HCT116 (cell line): ENCODE data around the gene ATP2B1. TPM values are rescaled to one million over a fixed set of nuclear protein-coding genes. Genes with fewer than 3 reads are reported as not detected.

ENCODE experiments used
- ATAC-seq: fragments of 200-7000 bp; cut with Tn5 transposase; 2 replicates; pipeline ENCODE4 v1.9.1; 2020; ENCODE audit warnings: mild to moderate bottlenecking, moderate library complexity
- BruUV-seq: library from RNA; stranded (reverse); fragments of 400-500 nt; replicated peaks from 2 replicates; lab custom pipeline; 2021; lab: Mats Ljungman, UMichigan
- CTCF ChIA-PET: fragments of 300-600 bp; sonication (Branson Sonifier 250); formaldehyde crosslinking; loops from one replicate; lab custom pipeline; 2021; ENCODE audit warnings: antibody characterized with exemption; lab: Charles Lee
- POLR2A ChIA-PET: fragments of 300-600, 350-600 bp; sonication (Branson Sonifier 250); formaldehyde crosslinking; loops from one replicate; lab custom pipeline; 2021; ENCODE audit warnings: antibody characterized with exemption; lab: Charles Lee
- RAD21 ChIA-PET, 2 experiments: fragments of 300-600 bp; sonication (Branson Sonifier 250); formaldehyde crosslinking; loops; one replicate each; lab custom pipeline; 2023; ENCODE audit warnings: low total read pairs in 2 of 2; ENCODE audit not compliant: uncharacterized antibody in 2 of 2, unreplicated experiment in 2 of 2, low non-redundant PET in 1 of 2; lab: Charles Lee
- DNase-seq: peaks from one replicate; pipeline ENCODE4 v3.0.0-alpha.2; 2010; ENCODE audit warnings: low read depth, low spot score
- H2AFZ ChIP-seq: fragments of 200-600 bp; shearing (Covaris generic), sonication (generic); 2 replicates; pipeline ENCODE4 v1.6.1; 2017; ENCODE audit warnings: low read depth, mixed run types, mixed read lengths, antibody characterized with exemption, low read length; ENCODE audit not compliant: poor library complexity, severe bottlenecking
- H3K27ac ChIP-seq: 2 replicates; pipeline ENCODE4 v1.5.1; 2012; ENCODE audit warnings: low read depth, low read length
- H3K27me3 ChIP-seq: fragments of 200-600 bp; sonication (generic); 2 replicates; pipeline ENCODE4 v1.6.1; 2016; ENCODE audit warnings: mixed run types, low read length, mixed read lengths; ENCODE audit not compliant: insufficient read depth
- H3K36me3 ChIP-seq, 2 experiments: fragments of 200-500 bp in 1 of 2; fragments of 200-600 bp in 1 of 2; sonication (Bioruptor generic) in 1 of 2; sonication (generic) in 1 of 2; 2 replicates each; pipeline versions ENCODE4 v1.5.1 to v1.6.1; 2014 to 2016; ENCODE audit warnings: low read length in 2 of 2, inconsistent platforms in 1 of 2, mixed read lengths in 1 of 2, mixed run types in 1 of 2; ENCODE audit not compliant: insufficient read depth in 2 of 2, control insufficient read depth in 1 of 2
- H3K4me1 ChIP-seq, 2 experiments: fragments of 200-600 bp in 1 of 2; sonication (generic) in 1 of 2; 2 replicates each; pipeline versions ENCODE4 v1.5.1 to v1.6.1; 2012 to 2017; ENCODE audit warnings: low read length in 2 of 2, inconsistent platforms in 1 of 2, mild to moderate bottlenecking in 1 of 2, mixed read lengths in 1 of 2, mixed run types in 1 of 2, moderate library complexity in 1 of 2; ENCODE audit not compliant: insufficient read depth in 2 of 2, control insufficient read depth in 1 of 2
- H3K4me2 ChIP-seq: fragments of 200-600 bp; sonication (generic); 2 replicates; pipeline ENCODE4 v1.6.1; 2017; ENCODE audit warnings: mixed run types, low read length, mixed read lengths
- H3K4me3 ChIP-seq, 2 experiments: fragments of 200-600 bp in 1 of 2; sonication (generic) in 1 of 2; replicated peaks in 1 of 2; 2 replicates each; pipeline ENCODE4 v1.5.1; 2011 to 2016; ENCODE audit warnings: low read length in 2 of 2, control low read depth in 1 of 2, low read depth in 1 of 2, mild to moderate bottlenecking in 1 of 2, mixed read lengths in 1 of 2, mixed run types in 1 of 2
- H3K79me2 ChIP-seq: fragments of 200-600 bp; sonication (generic); 2 replicates; pipeline ENCODE4 v1.6.1; 2017; ENCODE audit warnings: mild to moderate bottlenecking, mixed run types, low read length, moderate library complexity, mixed read lengths; ENCODE audit not compliant: insufficient read depth
- H3K9ac ChIP-seq: fragments of 200-600 bp; sonication (generic); 2 replicates; pipeline ENCODE4 v1.6.1; 2016; ENCODE audit warnings: low read length, mixed read lengths
- H3K9me2 ChIP-seq: fragments of 200-600 bp; sonication (generic), shearing (Covaris generic); 2 replicates; pipeline ENCODE4 v1.6.1; 2017; ENCODE audit warnings: mixed run types, mild to moderate bottlenecking, moderate library complexity; ENCODE audit not compliant: insufficient read depth
- H3K9me3 ChIP-seq, 2 experiments: fragments of 200-500 bp in 1 of 2; fragments of 200-600 bp in 1 of 2; sonication (Bioruptor generic) in 1 of 2; sonication (generic) in 1 of 2; 2 replicates each; pipeline ENCODE4 v1.6.1; 2014 to 2017; ENCODE audit warnings: low read length in 2 of 2, mixed read lengths in 2 of 2, inconsistent platforms in 1 of 2, low read depth in 1 of 2, mild to moderate bottlenecking in 1 of 2, mixed run types in 1 of 2, moderate library complexity in 1 of 2; ENCODE audit not compliant: control insufficient read depth in 1 of 2, insufficient read depth in 1 of 2
- H4K20me1 ChIP-seq: fragments of 200-600 bp; sonication (generic), shearing (Covaris generic); 2 replicates; pipeline ENCODE4 v1.6.1; 2017; ENCODE audit warnings: mixed run types, mild to moderate bottlenecking, moderate library complexity; ENCODE audit not compliant: insufficient read depth
- CBX3 ChIP-seq: IDR thresholded peaks from 2 replicates; pipeline ENCODE4 v1.6.1; 2012; ENCODE audit warnings: low read depth
- CEBPB ChIP-seq: IDR thresholded peaks from 2 replicates; pipeline ENCODE4 v1.6.1; 2012; ENCODE audit warnings: low read depth
- CTCF ChIP-seq, 3 experiments: fragments of 200-600 bp in 1 of 3; sonication (generic) in 1 of 3; IDR thresholded peaks in 2 of 3; conservative IDR thresholded peaks in 1 of 3; 2 replicates each; pipeline ENCODE4 v1.5.1; 2012 to 2017; ENCODE audit warnings: low read depth in 2 of 3, low read length in 2 of 3, antibody characterized with exemption in 1 of 3, borderline replicate concordance in 1 of 3, control low read depth in 1 of 3, mild to moderate bottlenecking in 1 of 3, mixed read lengths in 1 of 3, mixed run types in 1 of 3, moderate library complexity in 1 of 3; ENCODE audit not compliant: insufficient read depth in 1 of 3
- EGR1 ChIP-seq: IDR thresholded peaks from 2 replicates; pipeline ENCODE4 v1.6.1; 2012; ENCODE audit warnings: low read depth
- ELF1 ChIP-seq: IDR thresholded peaks from 2 replicates; pipeline ENCODE4 v1.6.1; 2012; ENCODE audit warnings: low read depth, borderline replicate concordance
- EZH2 ChIP-seq: fragments of 200-600 bp; sonication (generic); IDR thresholded peaks from 2 replicates; pipeline ENCODE4 v1.6.1; 2017; ENCODE audit warnings: antibody characterized with exemption, mixed run types
- EZH2phosphoT487 ChIP-seq: fragments of 200-600 bp; IDR thresholded peaks from 2 replicates; pipeline ENCODE4 v1.6.1; 2018; ENCODE audit warnings: antibody characterized with exemption, borderline replicate concordance
- FOSL1 ChIP-seq: IDR thresholded peaks from 2 replicates; pipeline ENCODE4 v1.6.1; 2012; ENCODE audit warnings: low read depth
- JUND ChIP-seq: IDR thresholded peaks from 2 replicates; pipeline ENCODE4 v1.6.1; 2012
- POLR2AphosphoS5 ChIP-seq: IDR thresholded peaks from 2 replicates; pipeline ENCODE4 v1.6.1; 2011; ENCODE audit warnings: mild to moderate bottlenecking, low read depth, low read length, moderate library complexity
- RAD21 ChIP-seq: IDR thresholded peaks from 2 replicates; pipeline ENCODE4 v1.6.1; 2012; ENCODE audit warnings: low read depth, mild to moderate bottlenecking
- SP1 ChIP-seq: IDR thresholded peaks from 2 replicates; pipeline ENCODE4 v1.6.1; 2012; ENCODE audit warnings: low read depth
- TCF7L2 ChIP-seq: IDR thresholded peaks from 2 replicates; pipeline ENCODE4 v1.7.0; 2011; ENCODE audit warnings: borderline replicate concordance, inconsistent platforms; ENCODE audit not compliant: insufficient read depth, insufficient read length; ENCODE audit errors: extremely low read depth
- YY1 ChIP-seq: IDR thresholded peaks from 2 replicates; pipeline ENCODE4 v1.6.1; 2011; ENCODE audit warnings: low read length, low read depth, moderate library complexity, mild to moderate bottlenecking; ENCODE audit not compliant: insufficient replicate concordance; ENCODE audit errors: extremely low read depth
- ZFX ChIP-seq: fragments of 450-650 bp; IDR thresholded peaks from 2 replicates; pipeline ENCODE4 v1.6.1; 2017
- intact Hi-C: fragments of 100-400 bp; cut with micrococcal nuclease; formaldehyde crosslinking; loops from 2 replicates; pipeline ENCODE4 v1.10.0; 2022
- total RNA-seq: library from RNA; stranded (reverse); gene quantifications from one replicate; pipeline ENCODE4 v1.2.1, GENCODE V29; 2021; ENCODE audit not compliant: unreplicated experiment
- TF ChIP-seq, protein P1 (sequence below): IDR thresholded peaks from 2 replicates; pipeline ENCODE4 v1.6.1; 2012
- TF ChIP-seq, protein P2 (sequence below): IDR thresholded peaks from 2 replicates; pipeline ENCODE4 v1.6.1; 2012

ATP2B1 gene
- total RNA-seq, 1 experiment from 2014 or later: 62.4 TPM

GRCh38 chr12:89732522-89732921 is 23.9 kb upstream of the ATP2B1 start:
- no peak overlapping the region for H2AFZ ChIP-seq
- BruUV-seq: no TSS peak
- CTCF ChIA-PET: no interaction called here

More at GRCh38 chr12:89732522-89732921, 23.9 kb upstream of the ATP2B1 start:
- Histone ChIP-seq H3K9ac (no peak overlapping the region), H4K20me1 (no peaks in the 10 kb centered on the region), H3K4me3 (no peak overlapping the region), H3K9me2 (no peaks in the 10 kb centered on the region), H3K36me3 (no peaks in the 10 kb centered on the region), H3K27ac (no peak overlapping the region), H3K9me3 (no peaks in the 10 kb centered on the region), H3K4me1 (0 out of 4 replicates have a peak, but pooled peaks cover 0 to 3% of the 10 kb centered on the region in 2 experiments), H3K79me2 (no peaks in the 10 kb centered on the region), H3K27me3 (no peaks in the 10 kb centered on the region), H3K4me2 (no peak overlapping the region)
- DNase-seq (no peak), ATAC-seq (no peak)
- RAD21 ChIA-PET: no interaction called here
- no peak for TF ChIP-seq EGR1
- TF ChIP-seq SP1: no peak
- no peak for TF ChIP-seq EZH2
- no peak for TF ChIP-seq ELF1
- no peak for TF ChIP-seq FOSL1
- no peak for TF ChIP-seq JUND
- no peak for TF ChIP-seq POLR2AphosphoS5
- TF ChIP-seq RAD21: no peak
- TF ChIP-seq, protein P1, sequence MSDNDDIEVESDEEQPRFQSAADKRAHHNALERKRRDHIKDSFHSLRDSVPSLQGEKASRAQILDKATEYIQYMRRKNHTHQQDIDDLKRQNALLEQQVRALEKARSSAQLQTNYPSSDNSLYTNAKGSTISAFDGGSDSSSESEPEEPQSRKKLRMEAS: no peak
- no peak for TF ChIP-seq YY1
- no peak for TF ChIP-seq CBX3
- no peak for TF ChIP-seq EZH2phosphoT487
- no peak for TF ChIP-seq CEBPB
- no peak for TF ChIP-seq TCF7L2
- TF ChIP-seq, protein P2, sequence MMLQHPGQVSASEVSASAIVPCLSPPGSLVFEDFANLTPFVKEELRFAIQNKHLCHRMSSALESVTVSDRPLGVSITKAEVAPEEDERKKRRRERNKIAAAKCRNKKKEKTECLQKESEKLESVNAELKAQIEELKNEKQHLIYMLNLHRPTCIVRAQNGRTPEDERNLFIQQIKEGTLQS: no peak
- no peak for TF ChIP-seq CTCF (IDR thresholded peaks at IDR 0.05 in 2 of 3, conservative IDR thresholded peaks at IDR 0.05 in 1 of 3; ENCODE audit: borderline replicate concordance in 1 of 3, insufficient read depth in 1 of 3, low read depth in 2 of 3, low read length in 2 of 3)
- TF ChIP-seq ZFX: no peak
- POLR2A ChIA-PET: no interaction called here
- intact Hi-C loops: no loop called here
